ENCODE measurements around the gene PNMA8C.

- TF ChIP-seq ZBTB33 (IDR thresholded peaks at IDR 0.05; ENCODE audit: borderline replicate concordance, low read depth) = no peak
- TF ChIP-seq, protein P1, sequence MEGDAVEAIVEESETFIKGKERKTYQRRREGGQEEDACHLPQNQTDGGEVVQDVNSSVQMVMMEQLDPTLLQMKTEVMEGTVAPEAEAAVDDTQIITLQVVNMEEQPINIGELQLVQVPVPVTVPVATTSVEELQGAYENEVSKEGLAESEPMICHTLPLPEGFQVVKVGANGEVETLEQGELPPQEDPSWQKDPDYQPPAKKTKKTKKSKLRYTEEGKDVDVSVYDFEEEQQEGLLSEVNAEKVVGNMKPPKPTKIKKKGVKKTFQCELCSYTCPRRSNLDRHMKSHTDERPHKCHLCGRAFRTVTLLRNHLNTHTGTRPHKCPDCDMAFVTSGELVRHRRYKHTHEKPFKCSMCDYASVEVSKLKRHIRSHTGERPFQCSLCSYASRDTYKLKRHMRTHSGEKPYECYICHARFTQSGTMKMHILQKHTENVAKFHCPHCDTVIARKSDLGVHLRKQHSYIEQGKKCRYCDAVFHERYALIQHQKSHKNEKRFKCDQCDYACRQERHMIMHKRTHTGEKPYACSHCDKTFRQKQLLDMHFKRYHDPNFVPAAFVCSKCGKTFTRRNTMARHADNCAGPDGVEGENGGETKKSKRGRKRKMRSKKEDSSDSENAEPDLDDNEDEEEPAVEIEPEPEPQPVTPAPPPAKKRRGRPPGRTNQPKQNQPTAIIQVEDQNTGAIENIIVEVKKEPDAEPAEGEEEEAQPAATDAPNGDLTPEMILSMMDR (IDR thresholded peaks at IDR 0.05) = no peak
- no peak for TF ChIP-seq FOSL2 (IDR thresholded peaks at IDR 0.05; ENCODE audit: borderline replicate concordance, low read depth)
These were observed 3.1 kb upstream of the PNMA8C start for GRCh38 chr19:46431824-46432223.

All from SK-N-SH (cell line).